B cell (primary cell): ENCODE data around the gene PA2G4. TPM values are rescaled to one million over a fixed set of nuclear protein-coding genes. Genes with fewer than 3 reads are reported as not detected.

Experiments used
- ATAC-seq: fragments of 200-7000 bp; cut with Tn5 transposase; one replicate; pipeline ENCODE4 v1.10.0; 2021; ENCODE audit warnings: low read depth, mild to moderate bottlenecking, moderate number of reproducible peaks, moderate library complexity
- CTCF ChIA-PET: fragments of 350-600 bp; sonication (Branson Sonifier 250); formaldehyde crosslinking; loops from one replicate; lab custom pipeline; 2021; ENCODE audit warnings: antibody characterized with exemption, inconsistent platforms; lab: Charles Lee
- POLR2A ChIA-PET: fragments of 350-600 bp; sonication (Branson Sonifier 250); formaldehyde crosslinking; loops from one replicate; lab custom pipeline; 2021; ENCODE audit warnings: antibody characterized with exemption; lab: Charles Lee
- DNase-seq: peaks from one replicate; pipeline ENCODE4 v3.0.0; 2013
- H2AFZ ChIP-seq: 2 replicates; pipeline ENCODE4 v1.6.1; 2012; ENCODE audit warnings: mild to moderate bottlenecking, low read depth, low read length; ENCODE audit not compliant: insufficient read depth, poor library complexity, severe bottlenecking
- H3K27ac ChIP-seq, 2 donors: 1 replicate in 1 of 2; 2 replicates in 1 of 2; pipeline ENCODE4 v1.5.1; 2012 to 2013; ENCODE audit warnings: low read length in 2 of 2, mild to moderate bottlenecking in 2 of 2, moderate library complexity in 1 of 2
- H3K27me3 ChIP-seq, 4 experiments: fragments of 200-600 bp in 1 of 4; sonication (generic) in 1 of 4; replicated peaks in 1 of 4; 1 replicate in 2 of 4; 2 replicates in 2 of 4; pipeline versions ENCODE4 v1.6.1 to v1.7.0; 2013 to 2016; ENCODE audit warnings: low read length in 3 of 4, mild to moderate bottlenecking in 2 of 4, mixed read lengths in 1 of 4, moderate library complexity in 1 of 4; ENCODE audit not compliant: insufficient read depth in 4 of 4, control insufficient read depth in 3 of 4; ENCODE audit errors: control extremely low read depth in 1 of 4
- H3K36me3 ChIP-seq, 2 experiments: replicated peaks in 1 of 2; 1 replicate in 1 of 2; 2 replicates in 1 of 2; pipeline versions ENCODE4 v1.6.1 to v1.7.1; 2013; ENCODE audit warnings: low read length in 1 of 2; ENCODE audit not compliant: insufficient read depth in 2 of 2, control insufficient read depth in 1 of 2; ENCODE audit errors: control extremely low read depth in 1 of 2, extremely low read depth in 1 of 2
- H3K4me1 ChIP-seq, 2 donors: fragments of 200-600 bp in 1 of 2; sonication (generic) in 1 of 2; 1 replicate in 1 of 2; 2 replicates in 1 of 2; pipeline versions ENCODE4 v1.5.1 to v1.6.1; 2013 to 2017; ENCODE audit warnings: low read length in 2 of 2; ENCODE audit not compliant: control insufficient read depth in 2 of 2, insufficient read depth in 2 of 2
- H3K4me2 ChIP-seq: replicated peaks from 2 replicates; pipeline ENCODE3; 2012; ENCODE audit warnings: mild to moderate bottlenecking, low read depth, low read length; ENCODE audit not compliant: poor library complexity, severe bottlenecking
- H3K4me3 ChIP-seq, 5 experiments: fragments of 200-600 bp in 1 of 5; sonication (generic) in 1 of 5; 1 replicate in 3 of 5; 2 replicates in 2 of 5; pipeline versions ENCODE4 v1.5.1 to v1.7.0; 2011 to 2016; ENCODE audit warnings: low read length in 4 of 5, mild to moderate bottlenecking in 4 of 5, low read depth in 2 of 5, control low read depth in 1 of 5, moderate library complexity in 1 of 5; ENCODE audit not compliant: insufficient read depth in 1 of 5; ENCODE audit errors: control extremely low read depth in 1 of 5, extremely low read depth in 1 of 5
- H3K79me2 ChIP-seq: fragments of 200-600 bp; sonication (generic); one replicate; pipeline ENCODE4 v1.6.0; 2016; ENCODE audit warnings: low read length; ENCODE audit not compliant: control insufficient read depth, insufficient read depth
- H3K9ac ChIP-seq: fragments of 200-600 bp; sonication (generic); 2 replicates; pipeline ENCODE4 v1.6.1; 2017; ENCODE audit warnings: mild to moderate bottlenecking, low read length, moderate library complexity
- H3K9me3 ChIP-seq, 3 donors: one replicate each; pipeline versions ENCODE4 v1.6.1 to v1.7.1; 2013; ENCODE audit warnings: low read length in 2 of 3; ENCODE audit not compliant: control insufficient read depth in 2 of 3, insufficient read depth in 1 of 3; ENCODE audit errors: control extremely low read depth in 1 of 3
- H4K20me1 ChIP-seq: 2 replicates; pipeline ENCODE4 v1.6.0; 2012; ENCODE audit warnings: mild to moderate bottlenecking, low read length; ENCODE audit not compliant: insufficient read depth, control insufficient read depth, poor library complexity, severe bottlenecking
- H3K27ac Mint-ChIP-seq: one replicate; pipeline ENCODE4 v1.8.0; 2021; ENCODE audit warnings: mixed read lengths
- H3K27me3 Mint-ChIP-seq: one replicate; pipeline ENCODE4 v1.8.0; 2021; ENCODE audit warnings: mixed read lengths
- H3K4me1 Mint-ChIP-seq: one replicate; pipeline ENCODE4 v1.8.0; 2021; ENCODE audit warnings: mixed read lengths
- H3K4me3 Mint-ChIP-seq: one replicate; pipeline ENCODE4 v1.8.0; 2021; ENCODE audit warnings: mixed read lengths
- H3K9me3 Mint-ChIP-seq: one replicate; pipeline ENCODE4 v1.8.0; 2022; ENCODE audit warnings: mixed read lengths; ENCODE audit not compliant: insufficient read depth
- CTCF ChIP-seq: fragments of 200-600 bp; IDR thresholded peaks from one replicate; pipeline ENCODE4 v1.8.0; 2022; ENCODE audit warnings: antibody characterized with exemption, mild to moderate bottlenecking
- EZH2 ChIP-seq: IDR thresholded peaks from 2 replicates; pipeline ENCODE4 v1.6.1; 2012; ENCODE audit warnings: borderline replicate concordance, low read depth, mild to moderate bottlenecking, moderate library complexity, low read length; ENCODE audit not compliant: insufficient read depth, poor library complexity, severe bottlenecking
- WGBS: methylation state at CpG from one replicate; pipeline ENCODE4 v1.1.5; 2013; ENCODE audit warnings: missing lambda C conversion rate; ENCODE audit not compliant: insufficient coverage; 5-methylcytosine and 5-hydroxymethylcytosine counted together
- intact Hi-C: fragments of 100-400 bp; cut with micrococcal nuclease; formaldehyde crosslinking; loops from one replicate; pipeline ENCODE4 v1.10.0; 2022
- polyA plus RNA-seq: library from polyadenylated mRNA; depleted of rRNA; stranded (reverse); fragments of >200 nt; gene quantifications from 2 replicates; pipeline ENCODE4 v1.2.3, GENCODE V29; 2012
- total RNA-seq, 2 donors: library from RNA; stranded (reverse); fragments of 120-200 nt in 1 of 2; gene quantifications; 1 replicate in 1 of 2; 2 replicates in 1 of 2; pipeline versions ENCODE4 v1.2.3 to v1.2.4, GENCODE V29; 2013 to 2022

Gene PA2G4
- total and polyA plus RNA-seq, 2 donors (not counting 1 experiment from before 2014, with no cell fraction given), result 56.7 to 77.3 TPM

- H3K27me3 Mint-ChIP-seq, result no peaks in the 10 kb centered on the region
Measured at GRCh38 chr12:56143870-56144269, 39.5 kb downstream of the PA2G4 start.

More at GRCh38 chr12:56143870-56144269, 39.5 kb downstream of the PA2G4 start:
- Histone ChIP-seq H3K9me3 (no peaks in the 10 kb centered on the region), H3K4me3 (no peak overlapping the region), H4K20me1 (peaks cover 9% of the 10 kb centered on the region), H3K27ac (no peak overlapping the region), H3K9ac (no peak overlapping the region), H3K27me3 (no peaks in the 10 kb centered on the region), H3K79me2 (no peaks in the 10 kb centered on the region), H2AFZ (no peak overlapping the region), H3K4me2 (no peak overlapping the region), H3K4me1 (no peaks in the 10 kb centered on the region), H3K36me3 (peaks cover 0 to 56% of the 10 kb centered on the region in 2 experiments)
- 87% methylated on average over 8 of the region's 8 CpGs for WGBS
- H3K4me3 Mint-ChIP-seq, result no peak overlapping the region
- H3K27ac Mint-ChIP-seq, result peak overlapping the region; percentile 67
- TF ChIP-seq CTCF, result no peak
- TF ChIP-seq EZH2, result no peak
- ATAC-seq, result no peak
- intact Hi-C loops, result no loop called here
- ChIA-PET CTCF (interaction anchor here (0.6 to 2.2 kb wide), 4 partner anchors 17 to 333 kb away, joined by 3 to 15 read pairs (median 3); partner anchors contain the start of genes DNAJC14, ESYT1 and SMARCC2), POLR2A (interaction anchor here (1.3 kb wide), 1 partner anchor 16 kb away, joined by 4 read pairs; the partner anchor contains the start of gene ESYT1)
- H3K4me1 Mint-ChIP-seq, result peaks cover 9% of the 10 kb centered on the region
- no peak for DNase-seq
- no peaks in the 10 kb centered on the region for H3K9me3 Mint-ChIP-seq
